ENCODE measurements around the gene FABP1.

Gene FABP1

GRCh38 chr2:88086401-88086800, 41.5 kb downstream of the FABP1 start:
- peaks cover 22% of the 10 kb centered on the region for H3K4me1 Mint-ChIP-seq (ENCODE audit: low read depth)
- H3K36me3 Mint-ChIP-seq, result no peaks in the 10 kb centered on the region
- H3K9me3 Mint-ChIP-seq (ENCODE audit: low read depth), result no peaks in the 10 kb centered on the region
- H3K4me3 Mint-ChIP-seq, result no peak overlapping the region
- H3K27me3 Mint-ChIP-seq, result no peaks in the 10 kb centered on the region
- H3K27ac Mint-ChIP-seq, result no peak overlapping the region

- Mint-ChIP-seq H3K4me3 (no peak overlapping the region), H3K27me3 (no peaks in the 10 kb centered on the region), H3K4me1 (ENCODE audit: low read depth) (peaks cover 14% of the 10 kb centered on the region), H3K36me3 (no peaks in the 10 kb centered on the region), H3K27ac (no peak overlapping the region), H3K9me3 (ENCODE audit: low read depth) (no peaks in the 10 kb centered on the region)
These were observed 42.3 kb downstream of the FABP1 start for GRCh38 chr2:88085602-88086001.

GRCh38 chr2:88085099-88085498, 42.8 kb downstream of the FABP1 start:
- H3K4me3 Mint-ChIP-seq, result no peak overlapping the region
- no peaks in the 10 kb centered on the region for H3K36me3 Mint-ChIP-seq
- H3K27ac Mint-ChIP-seq, result no peak overlapping the region
- H3K27me3 Mint-ChIP-seq, result no peaks in the 10 kb centered on the region
- peaks cover 9% of the 10 kb centered on the region for H3K4me1 Mint-ChIP-seq (ENCODE audit: low read depth)
- no peaks in the 10 kb centered on the region for H3K9me3 Mint-ChIP-seq (ENCODE audit: low read depth)

- H3K4me1 Mint-ChIP-seq (ENCODE audit: low read depth), result no peaks in the 10 kb centered on the region
- no peaks in the 10 kb centered on the region for H3K9me3 Mint-ChIP-seq (ENCODE audit: low read depth)
- no peak overlapping the region for H3K4me3 Mint-ChIP-seq
- no peaks in the 10 kb centered on the region for H3K36me3 Mint-ChIP-seq
- H3K27me3 Mint-ChIP-seq, result no peaks in the 10 kb centered on the region
- H3K27ac Mint-ChIP-seq, result no peak overlapping the region
These were observed 45.1 kb downstream of the FABP1 start for GRCh38 chr2:88082781-88083180.

GRCh38 chr2:88081924-88082608, 45.8 kb downstream of the FABP1 start:
- Mint-ChIP-seq H3K27me3 (no peaks in the 10 kb centered on the region), H3K9me3 (ENCODE audit: low read depth) (no peaks in the 10 kb centered on the region), H3K36me3 (no peaks in the 10 kb centered on the region), H3K27ac (no peak overlapping the region), H3K4me1 (ENCODE audit: low read depth) (no peaks in the 10 kb centered on the region), H3K4me3 (no peak overlapping the region)

- no peaks in the 10 kb centered on the region for H3K4me1 Mint-ChIP-seq (ENCODE audit: low read depth)
- no peak overlapping the region for H3K27ac Mint-ChIP-seq
- H3K27me3 Mint-ChIP-seq, result no peaks in the 10 kb centered on the region
- no peak overlapping the region for H3K4me3 Mint-ChIP-seq
- H3K36me3 Mint-ChIP-seq, result no peaks in the 10 kb centered on the region
- H3K9me3 Mint-ChIP-seq (ENCODE audit: low read depth), result no peaks in the 10 kb centered on the region
These were observed 47.3 kb downstream of the FABP1 start for GRCh38 chr2:88080545-88080944.

GRCh38 chr2:88078643-88079172, 49.2 kb downstream of the FABP1 start:
- Mint-ChIP-seq H3K27me3 (no peaks in the 10 kb centered on the region), H3K36me3 (no peaks in the 10 kb centered on the region), H3K27ac (no peak overlapping the region), H3K4me1 (ENCODE audit: low read depth) (no peaks in the 10 kb centered on the region), H3K4me3 (no peak overlapping the region), H3K9me3 (ENCODE audit: low read depth) (no peaks in the 10 kb centered on the region)

- no peak overlapping the region for H3K27ac Mint-ChIP-seq
- peaks cover 4% of the 10 kb centered on the region for H3K9me3 Mint-ChIP-seq (ENCODE audit: low read depth)
- no peaks in the 10 kb centered on the region for H3K27me3 Mint-ChIP-seq
- H3K4me1 Mint-ChIP-seq (ENCODE audit: low read depth), result no peaks in the 10 kb centered on the region
- H3K36me3 Mint-ChIP-seq, result no peaks in the 10 kb centered on the region
- no peak overlapping the region for H3K4me3 Mint-ChIP-seq
These were observed 50.8 kb downstream of the FABP1 start for GRCh38 chr2:88077080-88077479.

GRCh38 chr2:88074854-88075292, 53.0 kb downstream of the FABP1 start:
- H3K9me3 Mint-ChIP-seq (ENCODE audit: low read depth), result peaks cover 4% of the 10 kb centered on the region

GRCh38 chr2:88074150-88074549, 53.7 kb downstream of the FABP1 start:
- Mint-ChIP-seq H3K27ac (no peak overlapping the region), H3K4me3 (no peak overlapping the region), H3K9me3 (ENCODE audit: low read depth) (peaks cover 4% of the 10 kb centered on the region), H3K4me1 (ENCODE audit: low read depth) (no peaks in the 10 kb centered on the region), H3K36me3 (no peaks in the 10 kb centered on the region), H3K27me3 (no peaks in the 10 kb centered on the region)

More at GRCh38 chr2:88074854-88075292, 53.0 kb downstream of the FABP1 start:
- H3K4me3 Mint-ChIP-seq, result no peak overlapping the region
- H3K36me3 Mint-ChIP-seq, result no peaks in the 10 kb centered on the region
- no peaks in the 10 kb centered on the region for H3K4me1 Mint-ChIP-seq (ENCODE audit: low read depth)
- no peaks in the 10 kb centered on the region for H3K27me3 Mint-ChIP-seq
- no peak overlapping the region for H3K27ac Mint-ChIP-seq

Measured in activated naive CD8-positive, alpha-beta T cell (primary cell).